Fibroblast of lung (primary cell): ENCODE results near the gene CAPN14.

ENCODE experiments used
- EZH2 ChIP-seq: IDR thresholded peaks from 2 replicates; pipeline ENCODE4 v1.5.1; 2012; ENCODE audit warnings: low read length, control low read depth, mild to moderate bottlenecking; ENCODE audit errors: missing control alignments
- TF ChIP-seq, protein P1 (sequence below), 2 donors: IDR thresholded peaks in 1 of 2; conservative IDR thresholded peaks in 1 of 2; 1 replicate in 1 of 2; 2 replicates in 1 of 2; pipeline ENCODE4 v1.5.1; 2011 to 2012; ENCODE audit warnings: low read length in 2 of 2, control low read depth in 1 of 2, inconsistent platforms in 1 of 2, low read depth in 1 of 2, mild to moderate bottlenecking in 1 of 2

DNA sequence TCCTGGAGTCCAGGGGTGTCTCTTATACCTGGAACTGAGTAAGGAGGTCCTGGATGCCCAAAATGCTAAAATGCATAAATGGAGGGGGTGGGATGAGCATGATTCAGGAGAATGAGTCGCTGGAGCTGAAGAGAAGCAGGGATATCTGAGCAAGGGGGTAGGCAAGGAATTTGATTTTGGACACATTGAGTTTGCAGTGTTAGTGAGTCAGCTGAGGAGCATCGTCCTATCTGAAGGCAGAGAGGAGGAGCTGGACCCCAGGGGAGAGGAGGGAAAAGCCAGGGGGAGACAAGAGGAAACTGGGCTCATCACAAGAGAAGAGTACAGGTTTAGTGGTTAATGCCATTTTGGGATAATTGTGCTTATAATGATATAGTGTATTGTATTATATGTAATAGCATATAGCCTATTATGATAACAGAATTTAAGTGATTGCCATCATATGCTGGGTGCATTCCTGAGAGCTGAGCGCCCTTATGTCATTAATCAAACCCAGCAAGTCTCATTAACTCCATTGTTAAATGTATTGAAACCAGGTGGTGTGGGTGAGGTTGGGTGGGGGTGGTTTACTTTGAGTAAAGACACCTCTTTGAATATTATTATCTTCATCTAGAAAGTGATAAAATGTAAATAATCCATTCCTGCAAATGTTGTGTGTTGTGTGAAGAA, 29.0 kb upstream of the CAPN14 start:
- TF ChIP-seq, protein P1, sequence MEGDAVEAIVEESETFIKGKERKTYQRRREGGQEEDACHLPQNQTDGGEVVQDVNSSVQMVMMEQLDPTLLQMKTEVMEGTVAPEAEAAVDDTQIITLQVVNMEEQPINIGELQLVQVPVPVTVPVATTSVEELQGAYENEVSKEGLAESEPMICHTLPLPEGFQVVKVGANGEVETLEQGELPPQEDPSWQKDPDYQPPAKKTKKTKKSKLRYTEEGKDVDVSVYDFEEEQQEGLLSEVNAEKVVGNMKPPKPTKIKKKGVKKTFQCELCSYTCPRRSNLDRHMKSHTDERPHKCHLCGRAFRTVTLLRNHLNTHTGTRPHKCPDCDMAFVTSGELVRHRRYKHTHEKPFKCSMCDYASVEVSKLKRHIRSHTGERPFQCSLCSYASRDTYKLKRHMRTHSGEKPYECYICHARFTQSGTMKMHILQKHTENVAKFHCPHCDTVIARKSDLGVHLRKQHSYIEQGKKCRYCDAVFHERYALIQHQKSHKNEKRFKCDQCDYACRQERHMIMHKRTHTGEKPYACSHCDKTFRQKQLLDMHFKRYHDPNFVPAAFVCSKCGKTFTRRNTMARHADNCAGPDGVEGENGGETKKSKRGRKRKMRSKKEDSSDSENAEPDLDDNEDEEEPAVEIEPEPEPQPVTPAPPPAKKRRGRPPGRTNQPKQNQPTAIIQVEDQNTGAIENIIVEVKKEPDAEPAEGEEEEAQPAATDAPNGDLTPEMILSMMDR (conservative IDR thresholded peaks at IDR 0.05 in 1 of 2, IDR thresholded peaks at IDR 0.05 in 1 of 2; ENCODE audit: low read depth in 1 of 2, low read length in 2 of 2), result no peak
- TF ChIP-seq EZH2, result no peak
